HEK293 (cell line): ENCODE measurements around the gene AFF3.

Experiments
- CTCF ChIA-PET: fragments of 350-600 bp; formaldehyde crosslinking; extraction: SDS; loops from one replicate; lab custom pipeline; 2021; ENCODE audit warnings: antibody characterized with exemption; lab: Yijun Ruan, JAX
- POLR2A ChIA-PET: fragments of 300-600 bp; formaldehyde crosslinking; extraction: SDS; loops from one replicate; lab custom pipeline; 2020; ENCODE audit warnings: antibody characterized with exemption, inconsistent platforms; lab: Yijun Ruan, JAX
- H3K27ac ChIP-seq: fragments of 200-500 bp; sonication (Bioruptor generic); 2 replicates; pipeline ENCODE4 v1.5.1; 2014; ENCODE audit warnings: low read depth, low read length, control low read depth, inconsistent platforms; ENCODE audit errors: extremely low read depth
- H3K36me3 ChIP-seq, 2 experiments: fragments of 200-500 bp in 1 of 2; sonication (Bioruptor generic) in 1 of 2; 1 replicate in 1 of 2; 2 replicates in 1 of 2; pipeline ENCODE4 v1.5.1; 2014 to 2017; ENCODE audit warnings: inconsistent platforms in 2 of 2, low read length in 2 of 2; ENCODE audit not compliant: control insufficient read depth in 2 of 2, insufficient read depth in 1 of 2
- H3K4me1 ChIP-seq: fragments of 200-500 bp; sonication (Bioruptor generic); 2 replicates; pipeline ENCODE4 v1.5.1; 2014; ENCODE audit warnings: mild to moderate bottlenecking, low read length, inconsistent platforms; ENCODE audit not compliant: control insufficient read depth, insufficient read depth
- H3K4me3 ChIP-seq: 2 replicates; pipeline ENCODE4 v1.5.1; 2011; ENCODE audit warnings: low read depth, mild to moderate bottlenecking, control low read depth, low read length, moderate library complexity
- H3K9me3 ChIP-seq: fragments of 200-500 bp; sonication (Bioruptor generic); 2 replicates; pipeline ENCODE4 v1.5.1; 2014; ENCODE audit warnings: low read depth, low read length, inconsistent platforms; ENCODE audit not compliant: control insufficient read depth, insufficient read depth
- BCL11A ChIP-seq: fragments of 450-650 bp; formaldehyde crosslinking; IDR thresholded peaks from 2 replicates; pipeline ENCODE4 v1.5.1; 2016; ENCODE audit warnings: low read depth, missing biosample characterization, missing genetic modification characterization
- BCL11B ChIP-seq: fragments of 450-650 bp; formaldehyde crosslinking; IDR thresholded peaks from 2 replicates; pipeline ENCODE4 v1.5.1; 2016; ENCODE audit warnings: low read depth, missing biosample characterization, missing genetic modification characterization
- GFI1B ChIP-seq: fragments of 450-650 bp; formaldehyde crosslinking; IDR thresholded peaks from 2 replicates; pipeline ENCODE4 v1.5.1; 2016; ENCODE audit warnings: missing biosample characterization, missing genetic modification characterization
- KLF10 ChIP-seq: fragments of 450-650 bp; IDR thresholded peaks from 2 replicates; pipeline ENCODE4 v1.5.1; 2018; ENCODE audit warnings: missing biosample characterization, mild to moderate bottlenecking, missing genetic modification characterization
- PRDM1 ChIP-seq: fragments of 450-650 bp; formaldehyde crosslinking; IDR thresholded peaks from 2 replicates; pipeline ENCODE4; 2016; ENCODE audit warnings: missing biosample characterization, missing genetic modification characterization
- ZBTB17 ChIP-seq: fragments of 450-650 bp; formaldehyde crosslinking; IDR thresholded peaks from 2 replicates; pipeline ENCODE4 v1.5.1; 2016; ENCODE audit warnings: missing biosample characterization, missing genetic modification characterization
- ZFP41 ChIP-seq: fragments of 450-650 bp; formaldehyde crosslinking; IDR thresholded peaks from 2 replicates; pipeline ENCODE4 v1.5.1; 2016; ENCODE audit warnings: missing biosample characterization, missing genetic modification characterization, borderline replicate concordance
- ZNF140 ChIP-seq: fragments of 450-650 bp; formaldehyde crosslinking; IDR thresholded peaks from 2 replicates; pipeline ENCODE4 v1.5.1; 2016; ENCODE audit warnings: missing biosample characterization, missing genetic modification characterization
- ZNF239 ChIP-seq: fragments of 450-650 bp; formaldehyde crosslinking; IDR thresholded peaks from 2 replicates; pipeline ENCODE4 v1.5.1; 2016; ENCODE audit warnings: missing biosample characterization, missing genetic modification characterization
- ZNF416 ChIP-seq: fragments of 450-650 bp; formaldehyde crosslinking; IDR thresholded peaks from 2 replicates; pipeline ENCODE4 v1.5.1; 2016; ENCODE audit warnings: missing biosample characterization, missing genetic modification characterization
- ZNF560 ChIP-seq: fragments of 450-650 bp; formaldehyde crosslinking; IDR thresholded peaks from 2 replicates; pipeline ENCODE4 v1.5.1; 2017; ENCODE audit warnings: missing biosample characterization, missing genetic modification characterization, borderline replicate concordance
- ZNF596 ChIP-seq: fragments of 450-650 bp; IDR thresholded peaks from 2 replicates; pipeline ENCODE4 v1.5.0; 2018; ENCODE audit warnings: missing biosample characterization, mild to moderate bottlenecking, missing genetic modification characterization, moderate library complexity
- ZNF830 ChIP-seq: fragments of 450-650 bp; IDR thresholded peaks from 2 replicates; pipeline ENCODE4 v1.5.0; 2018; ENCODE audit warnings: missing biosample characterization, missing genetic modification characterization, low read depth, mild to moderate bottlenecking, moderate library complexity
- TF ChIP-seq, protein P1 (sequence below): fragments of 450-650 bp; formaldehyde crosslinking; IDR thresholded peaks from 2 replicates; pipeline ENCODE4 v1.5.1; 2016; ENCODE audit warnings: missing biosample characterization, missing genetic modification characterization, borderline replicate concordance
- TF ChIP-seq, protein P2 (sequence below): fragments of 450-650 bp; formaldehyde crosslinking; IDR thresholded peaks from 2 replicates; pipeline ENCODE4 v1.5.1; 2016; ENCODE audit warnings: missing biosample characterization, missing genetic modification characterization
- TF ChIP-seq, protein P3 (sequence below): fragments of 450-650 bp; formaldehyde crosslinking; IDR thresholded peaks from 2 replicates; pipeline ENCODE4 v1.5.1; 2016; ENCODE audit warnings: missing biosample characterization, missing genetic modification characterization
- TF ChIP-seq, protein P4 (sequence below): fragments of 450-650 bp; formaldehyde crosslinking; IDR thresholded peaks from 2 replicates; pipeline ENCODE4 v1.5.1; 2016; ENCODE audit warnings: missing biosample characterization, missing genetic modification characterization
- TF ChIP-seq, protein P5 (sequence below): fragments of 450-650 bp; formaldehyde crosslinking; IDR thresholded peaks from 2 replicates; pipeline ENCODE4 v1.5.1; 2017; ENCODE audit warnings: missing biosample characterization, missing genetic modification characterization

Gene AFF3

DNA sequence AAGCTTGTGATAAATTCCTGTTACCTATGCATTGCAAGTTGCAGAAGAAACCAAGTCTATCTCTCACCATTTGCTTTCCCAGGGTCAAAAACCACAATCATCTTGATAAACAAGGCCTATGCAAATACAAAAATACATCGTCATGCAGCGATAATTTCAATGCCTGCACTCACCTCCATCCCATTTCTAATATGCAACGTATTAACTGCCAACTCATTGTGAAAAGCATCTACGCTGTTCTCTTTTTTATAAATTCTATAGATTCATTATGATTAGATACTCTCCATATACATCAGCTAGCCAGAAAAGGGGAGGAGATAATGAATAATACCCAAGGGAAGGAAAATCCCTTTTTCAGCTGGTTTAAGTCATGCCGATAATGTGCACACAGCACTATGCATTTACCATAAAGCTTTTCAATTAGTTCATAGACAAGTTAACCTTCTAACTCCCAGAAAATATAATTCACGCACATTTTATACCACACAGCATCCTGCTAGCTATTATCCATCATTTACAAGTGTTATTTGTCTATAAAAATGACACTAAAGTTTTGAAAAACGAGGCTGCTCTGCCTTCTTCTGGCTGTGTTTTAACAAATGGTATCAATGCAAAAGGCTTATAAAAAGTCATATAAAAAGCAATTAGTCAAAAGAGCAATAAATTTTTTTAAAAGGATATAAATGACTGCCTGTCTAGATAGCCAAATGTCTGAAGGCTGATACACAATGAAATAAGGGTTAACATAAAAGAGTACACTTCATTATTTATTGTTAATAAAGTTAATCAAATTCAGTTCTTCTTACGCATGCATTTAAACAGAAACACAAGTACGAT is 77.6 kb downstream of the AFF3 start (continued):
- TF ChIP-seq, protein P1, sequence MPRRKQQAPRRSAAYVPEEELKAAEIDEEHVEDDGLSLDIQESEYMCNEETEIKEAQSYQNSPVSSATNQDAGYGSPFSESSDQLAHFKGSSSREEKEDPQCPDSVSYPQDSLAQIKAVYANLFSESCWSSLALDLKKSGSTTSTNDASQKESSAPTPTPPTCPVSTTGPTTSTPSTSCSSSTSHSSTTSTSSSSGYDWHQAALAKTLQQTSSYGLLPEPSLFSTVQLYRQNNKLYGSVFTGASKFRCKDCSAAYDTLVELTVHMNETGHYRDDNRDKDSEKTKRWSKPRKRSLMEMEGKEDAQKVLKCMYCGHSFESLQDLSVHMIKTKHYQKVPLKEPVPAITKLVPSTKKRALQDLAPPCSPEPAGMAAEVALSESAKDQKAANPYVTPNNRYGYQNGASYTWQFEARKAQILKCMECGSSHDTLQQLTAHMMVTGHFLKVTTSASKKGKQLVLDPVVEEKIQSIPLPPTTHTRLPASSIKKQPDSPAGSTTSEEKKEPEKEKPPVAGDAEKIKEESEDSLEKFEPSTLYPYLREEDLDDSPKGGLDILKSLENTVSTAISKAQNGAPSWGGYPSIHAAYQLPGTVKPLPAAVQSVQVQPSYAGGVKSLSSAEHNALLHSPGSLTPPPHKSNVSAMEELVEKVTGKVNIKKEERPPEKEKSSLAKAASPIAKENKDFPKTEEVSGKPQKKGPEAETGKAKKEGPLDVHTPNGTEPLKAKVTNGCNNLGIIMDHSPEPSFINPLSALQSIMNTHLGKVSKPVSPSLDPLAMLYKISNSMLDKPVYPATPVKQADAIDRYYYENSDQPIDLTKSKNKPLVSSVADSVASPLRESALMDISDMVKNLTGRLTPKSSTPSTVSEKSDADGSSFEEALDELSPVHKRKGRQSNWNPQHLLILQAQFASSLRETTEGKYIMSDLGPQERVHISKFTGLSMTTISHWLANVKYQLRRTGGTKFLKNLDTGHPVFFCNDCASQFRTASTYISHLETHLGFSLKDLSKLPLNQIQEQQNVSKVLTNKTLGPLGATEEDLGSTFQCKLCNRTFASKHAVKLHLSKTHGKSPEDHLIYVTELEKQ = no peak
- TF ChIP-seq ZBTB17 (tag by site-specific recombination) = peak; percentile 25; the same call in 1 of the 2 replicates
- no peak for TF ChIP-seq ZNF560 (tag by site-specific recombination)
- TF ChIP-seq, protein P2, sequence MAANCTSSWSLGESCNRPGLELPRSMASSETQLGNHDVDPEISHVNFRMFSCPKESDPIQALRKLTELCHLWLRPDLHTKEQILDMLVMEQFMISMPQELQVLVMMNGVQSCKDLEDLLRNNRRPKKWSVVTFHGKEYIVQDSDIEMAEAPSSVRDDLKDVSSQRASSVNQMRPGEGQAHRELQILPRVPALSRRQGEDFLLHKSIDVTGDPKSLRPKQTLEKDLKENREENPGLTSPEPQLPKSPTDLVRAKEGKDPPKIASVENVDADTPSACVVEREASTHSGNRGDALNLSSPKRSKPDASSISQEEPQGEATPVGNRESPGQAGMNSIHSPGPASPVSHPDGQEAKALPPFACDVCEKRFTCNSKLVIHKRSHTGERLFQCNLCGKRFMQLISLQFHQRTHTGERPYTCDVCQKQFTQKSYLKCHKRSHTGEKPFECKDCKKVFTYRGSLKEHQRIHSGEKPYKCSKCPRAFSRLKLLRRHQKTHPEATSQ (tag by site-specific recombination) = no peak
- TF ChIP-seq ZNF596 = 0 out of 2 replicates have a peak, but pooled peaks have one; percentile 4
- peak; percentile 89 for TF ChIP-seq BCL11B (tag by site-specific recombination)
- TF ChIP-seq ZNF416 (tag by site-specific recombination) = no peak
- TF ChIP-seq GFI1B (tag by site-specific recombination) = no peak
- TF ChIP-seq, protein P3, sequence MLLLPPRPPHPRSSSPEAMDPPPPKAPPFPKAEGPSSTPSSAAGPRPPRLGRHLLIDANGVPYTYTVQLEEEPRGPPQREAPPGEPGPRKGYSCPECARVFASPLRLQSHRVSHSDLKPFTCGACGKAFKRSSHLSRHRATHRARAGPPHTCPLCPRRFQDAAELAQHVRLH (tag by site-specific recombination) = peak; percentile 83
- TF ChIP-seq ZNF239 (tag by site-specific recombination) = no peak
- TF ChIP-seq ZNF830 (tag by site-specific recombination) = no peak
- peak; percentile 51; the same call in 1 of the 2 replicates for TF ChIP-seq KLF10 (tag by site-specific recombination)

DNA sequence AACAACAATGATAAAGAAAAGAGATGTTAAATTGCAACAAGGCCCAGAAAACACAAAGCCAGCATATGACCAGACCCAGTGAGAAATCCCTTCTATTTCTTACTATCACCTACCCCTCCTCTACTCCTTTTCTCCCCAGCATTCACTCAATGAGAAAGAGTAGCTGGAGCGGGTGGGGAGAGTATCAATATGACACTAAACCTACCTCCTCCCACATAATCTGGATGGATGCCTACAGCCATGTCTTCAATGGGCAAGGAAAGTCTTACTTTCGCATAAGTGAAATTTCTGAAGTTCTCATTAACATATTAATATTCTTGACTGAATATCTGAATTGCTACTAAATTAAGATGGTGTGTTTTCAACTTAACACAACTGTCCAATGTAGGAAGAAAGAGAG is 78.2 kb downstream of the AFF3 start:
- H3K27ac ChIP-seq = peak overlapping the region; percentile 28; the same call in 1 of the 2 replicates
- ChIA-PET POLR2A (no interaction called here), CTCF (no interaction called here)
- H3K9me3 ChIP-seq = no peaks in the 10 kb centered on the region
- H3K36me3 ChIP-seq = no peaks in the 10 kb centered on the region
- H3K4me1 ChIP-seq = peaks cover 29% of the 10 kb centered on the region
- TF ChIP-seq BCL11A (no peak), PRDM1 (tag by site-specific recombination) (peak; percentile 79), ZFP41 (tag by site-specific recombination) (no peak), ZNF140 (no peak)
- TF ChIP-seq, protein P4, sequence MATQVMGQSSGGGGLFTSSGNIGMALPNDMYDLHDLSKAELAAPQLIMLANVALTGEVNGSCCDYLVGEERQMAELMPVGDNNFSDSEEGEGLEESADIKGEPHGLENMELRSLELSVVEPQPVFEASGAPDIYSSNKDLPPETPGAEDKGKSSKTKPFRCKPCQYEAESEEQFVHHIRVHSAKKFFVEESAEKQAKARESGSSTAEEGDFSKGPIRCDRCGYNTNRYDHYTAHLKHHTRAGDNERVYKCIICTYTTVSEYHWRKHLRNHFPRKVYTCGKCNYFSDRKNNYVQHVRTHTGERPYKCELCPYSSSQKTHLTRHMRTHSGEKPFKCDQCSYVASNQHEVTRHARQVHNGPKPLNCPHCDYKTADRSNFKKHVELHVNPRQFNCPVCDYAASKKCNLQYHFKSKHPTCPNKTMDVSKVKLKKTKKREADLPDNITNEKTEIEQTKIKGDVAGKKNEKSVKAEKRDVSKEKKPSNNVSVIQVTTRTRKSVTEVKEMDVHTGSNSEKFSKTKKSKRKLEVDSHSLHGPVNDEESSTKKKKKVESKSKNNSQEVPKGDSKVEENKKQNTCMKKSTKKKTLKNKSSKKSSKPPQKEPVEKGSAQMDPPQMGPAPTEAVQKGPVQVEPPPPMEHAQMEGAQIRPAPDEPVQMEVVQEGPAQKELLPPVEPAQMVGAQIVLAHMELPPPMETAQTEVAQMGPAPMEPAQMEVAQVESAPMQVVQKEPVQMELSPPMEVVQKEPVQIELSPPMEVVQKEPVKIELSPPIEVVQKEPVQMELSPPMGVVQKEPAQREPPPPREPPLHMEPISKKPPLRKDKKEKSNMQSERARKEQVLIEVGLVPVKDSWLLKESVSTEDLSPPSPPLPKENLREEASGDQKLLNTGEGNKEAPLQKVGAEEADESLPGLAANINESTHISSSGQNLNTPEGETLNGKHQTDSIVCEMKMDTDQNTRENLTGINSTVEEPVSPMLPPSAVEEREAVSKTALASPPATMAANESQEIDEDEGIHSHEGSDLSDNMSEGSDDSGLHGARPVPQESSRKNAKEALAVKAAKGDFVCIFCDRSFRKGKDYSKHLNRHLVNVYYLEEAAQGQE (tag by site-specific recombination) = no peak
- TF ChIP-seq, protein P5, sequence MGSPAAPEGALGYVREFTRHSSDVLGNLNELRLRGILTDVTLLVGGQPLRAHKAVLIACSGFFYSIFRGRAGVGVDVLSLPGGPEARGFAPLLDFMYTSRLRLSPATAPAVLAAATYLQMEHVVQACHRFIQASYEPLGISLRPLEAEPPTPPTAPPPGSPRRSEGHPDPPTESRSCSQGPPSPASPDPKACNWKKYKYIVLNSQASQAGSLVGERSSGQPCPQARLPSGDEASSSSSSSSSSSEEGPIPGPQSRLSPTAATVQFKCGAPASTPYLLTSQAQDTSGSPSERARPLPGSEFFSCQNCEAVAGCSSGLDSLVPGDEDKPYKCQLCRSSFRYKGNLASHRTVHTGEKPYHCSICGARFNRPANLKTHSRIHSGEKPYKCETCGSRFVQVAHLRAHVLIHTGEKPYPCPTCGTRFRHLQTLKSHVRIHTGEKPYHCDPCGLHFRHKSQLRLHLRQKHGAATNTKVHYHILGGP = no peak
- TF ChIP-seq, protein P3 (tag by site-specific recombination) = no peak
- TF ChIP-seq, all 188 proteins: peak for 1
- H3K4me3 ChIP-seq = no peak overlapping the region
